ENCODE results near the gene SERPINE1.

The SERPINE1 gene

DNA sequence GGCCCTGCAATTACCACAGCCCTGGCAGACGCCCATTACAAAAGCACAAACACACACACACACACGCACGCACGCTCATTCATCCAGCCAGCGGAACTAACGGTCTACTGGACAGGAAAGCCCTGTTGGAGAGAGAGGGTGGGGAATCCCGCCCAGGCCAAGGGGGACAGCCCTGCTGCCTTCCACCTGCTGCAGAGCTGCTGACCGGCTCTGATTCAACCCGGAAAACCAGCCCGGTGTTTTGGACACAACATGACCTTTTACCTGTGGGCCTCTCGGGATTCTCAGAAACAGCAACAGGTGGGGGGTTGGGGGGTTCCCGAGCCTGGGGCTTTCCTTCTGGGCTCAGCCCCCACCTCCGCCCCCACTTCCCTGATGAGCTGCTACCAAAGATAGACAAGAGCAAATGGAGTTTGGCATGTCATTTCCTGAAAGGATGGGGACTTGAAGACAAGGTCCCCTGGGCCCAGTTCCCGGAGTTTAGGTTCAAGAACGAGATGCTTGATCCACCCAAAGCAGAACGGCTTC, 18.5 kb upstream of the SERPINE1 start:
- H3K79me2 ChIP-seq (ENCODE audit: insufficient read depth, low read length), result no peaks in the 10 kb centered on the region
- no peaks in the 10 kb centered on the region for H3K36me3 ChIP-seq (ENCODE audit: low read length)
- no peak overlapping the region for H3K9ac ChIP-seq (ENCODE audit: low read length)
- H4K20me1 ChIP-seq (ENCODE audit: low read depth, low read length), result no peaks in the 10 kb centered on the region
- H3K27me3 ChIP-seq (ENCODE audit: low read length), result no peaks in the 10 kb centered on the region
- H3K4me3 ChIP-seq (ENCODE audit: insufficient read depth, low read length, poor library complexity, severe bottlenecking), result no peak overlapping the region
- no peaks in the 10 kb centered on the region for H3K9me3 ChIP-seq (ENCODE audit: insufficient read depth, low read length)
- no peaks in the 10 kb centered on the region for H3K9me2 ChIP-seq (replicated peaks; ENCODE audit: insufficient read depth, low read length)
- H3F3A ChIP-seq (ENCODE audit: insufficient read depth), result no peaks in the 10 kb centered on the region
- no peak overlapping the region for H2AFZ ChIP-seq (ENCODE audit: low read depth, low read length, severe bottlenecking)
- TF ChIP-seq EZH2phosphoT487 (conservative IDR thresholded peaks at IDR 0.05; ENCODE audit: low read length), result no peak
- H3K4me2 ChIP-seq (ENCODE audit: low read depth, low read length, poor library complexity, severe bottlenecking), result no peak overlapping the region
- H3K27ac ChIP-seq (ENCODE audit: low read depth, low read length), result no peak overlapping the region

DNA sequence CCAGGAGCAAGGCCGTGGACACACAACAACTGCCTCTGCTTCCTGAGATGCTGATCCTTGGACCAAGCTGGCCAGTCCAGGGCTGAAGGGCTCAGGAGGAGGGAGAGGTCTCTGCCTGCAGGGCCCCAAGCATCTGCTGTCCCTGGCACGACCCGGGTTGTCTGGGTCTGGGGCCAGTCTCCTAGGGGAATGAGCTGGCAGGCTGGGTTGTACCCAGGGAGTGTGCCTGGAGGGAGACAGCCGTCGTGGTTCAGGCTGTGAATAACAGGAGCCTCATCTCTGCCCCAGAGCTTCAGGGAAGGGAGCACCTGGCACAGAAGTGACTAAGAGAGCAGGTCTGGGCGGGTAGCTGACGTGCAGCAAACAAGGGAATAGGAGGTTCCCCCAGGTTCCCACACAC, 17.9 kb upstream of the SERPINE1 start:
- Histone ChIP-seq H3K9me3 (ENCODE audit: insufficient read depth, low read length) (no peaks in the 10 kb centered on the region), H3K27ac (ENCODE audit: low read depth, low read length) (no peak overlapping the region), H3K79me2 (ENCODE audit: insufficient read depth, low read length) (no peaks in the 10 kb centered on the region), H4K20me1 (ENCODE audit: low read depth, low read length) (no peaks in the 10 kb centered on the region), H3K9me2 (replicated peaks; ENCODE audit: insufficient read depth, low read length) (no peaks in the 10 kb centered on the region), H3K4me2 (ENCODE audit: low read depth, low read length, poor library complexity, severe bottlenecking) (no peak overlapping the region), H2AFZ (ENCODE audit: low read depth, low read length, severe bottlenecking) (no peak overlapping the region), H3K4me3 (ENCODE audit: insufficient read depth, low read length, poor library complexity, severe bottlenecking) (no peak overlapping the region), H3K27me3 (ENCODE audit: low read length) (no peaks in the 10 kb centered on the region), H3K9ac (ENCODE audit: low read length) (no peak overlapping the region), H3K36me3 (ENCODE audit: low read length) (no peaks in the 10 kb centered on the region), H3F3A (ENCODE audit: insufficient read depth) (no peaks in the 10 kb centered on the region)
- TF ChIP-seq, protein P1, sequence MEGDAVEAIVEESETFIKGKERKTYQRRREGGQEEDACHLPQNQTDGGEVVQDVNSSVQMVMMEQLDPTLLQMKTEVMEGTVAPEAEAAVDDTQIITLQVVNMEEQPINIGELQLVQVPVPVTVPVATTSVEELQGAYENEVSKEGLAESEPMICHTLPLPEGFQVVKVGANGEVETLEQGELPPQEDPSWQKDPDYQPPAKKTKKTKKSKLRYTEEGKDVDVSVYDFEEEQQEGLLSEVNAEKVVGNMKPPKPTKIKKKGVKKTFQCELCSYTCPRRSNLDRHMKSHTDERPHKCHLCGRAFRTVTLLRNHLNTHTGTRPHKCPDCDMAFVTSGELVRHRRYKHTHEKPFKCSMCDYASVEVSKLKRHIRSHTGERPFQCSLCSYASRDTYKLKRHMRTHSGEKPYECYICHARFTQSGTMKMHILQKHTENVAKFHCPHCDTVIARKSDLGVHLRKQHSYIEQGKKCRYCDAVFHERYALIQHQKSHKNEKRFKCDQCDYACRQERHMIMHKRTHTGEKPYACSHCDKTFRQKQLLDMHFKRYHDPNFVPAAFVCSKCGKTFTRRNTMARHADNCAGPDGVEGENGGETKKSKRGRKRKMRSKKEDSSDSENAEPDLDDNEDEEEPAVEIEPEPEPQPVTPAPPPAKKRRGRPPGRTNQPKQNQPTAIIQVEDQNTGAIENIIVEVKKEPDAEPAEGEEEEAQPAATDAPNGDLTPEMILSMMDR (IDR thresholded peaks at IDR 0.05; ENCODE audit: insufficient read depth, low read length, poor library complexity, severe bottlenecking), result no peak
- TF ChIP-seq EZH2phosphoT487 (conservative IDR thresholded peaks at IDR 0.05; ENCODE audit: low read length), result no peak

DNA sequence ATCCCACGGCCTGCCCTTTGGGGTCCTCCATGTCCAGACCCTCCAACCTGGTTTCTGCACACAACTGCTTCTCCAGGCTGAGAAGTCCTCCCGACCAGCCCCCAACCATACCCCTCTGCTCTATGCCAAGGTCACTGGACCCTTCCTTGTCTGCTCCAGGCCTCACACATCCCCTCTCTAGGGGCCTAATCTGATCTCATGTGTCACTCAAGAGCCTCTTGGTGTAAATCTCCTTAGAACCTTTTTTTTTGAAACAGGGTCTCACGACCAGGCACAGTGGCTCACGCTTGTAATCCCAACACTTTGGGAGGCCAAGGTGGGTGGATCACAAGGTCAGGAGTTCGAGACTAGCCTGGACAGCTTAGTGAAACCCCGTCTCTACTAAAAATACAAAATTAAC, 17.5 kb upstream of the SERPINE1 start:
- Histone ChIP-seq H3F3A (ENCODE audit: insufficient read depth) (no peaks in the 10 kb centered on the region), H3K79me2 (ENCODE audit: insufficient read depth, low read length) (no peaks in the 10 kb centered on the region), H3K27ac (ENCODE audit: low read depth, low read length) (no peak overlapping the region), H3K9ac (ENCODE audit: low read length) (no peak overlapping the region), H3K27me3 (ENCODE audit: low read length) (no peaks in the 10 kb centered on the region), H4K20me1 (ENCODE audit: low read depth, low read length) (no peaks in the 10 kb centered on the region), H2AFZ (ENCODE audit: low read depth, low read length, severe bottlenecking) (no peak overlapping the region), H3K4me3 (ENCODE audit: insufficient read depth, low read length, poor library complexity, severe bottlenecking) (no peak overlapping the region), H3K9me3 (ENCODE audit: insufficient read depth, low read length) (no peaks in the 10 kb centered on the region), H3K36me3 (ENCODE audit: low read length) (no peaks in the 10 kb centered on the region), H3K4me2 (ENCODE audit: low read depth, low read length, poor library complexity, severe bottlenecking) (no peak overlapping the region), H3K9me2 (replicated peaks; ENCODE audit: insufficient read depth, low read length) (no peaks in the 10 kb centered on the region)
- TF ChIP-seq EZH2phosphoT487 (conservative IDR thresholded peaks at IDR 0.05; ENCODE audit: low read length), result no peak
- TF ChIP-seq, protein P1 (IDR thresholded peaks at IDR 0.05; ENCODE audit: insufficient read depth, low read length, poor library complexity, severe bottlenecking), result no peak

DNA sequence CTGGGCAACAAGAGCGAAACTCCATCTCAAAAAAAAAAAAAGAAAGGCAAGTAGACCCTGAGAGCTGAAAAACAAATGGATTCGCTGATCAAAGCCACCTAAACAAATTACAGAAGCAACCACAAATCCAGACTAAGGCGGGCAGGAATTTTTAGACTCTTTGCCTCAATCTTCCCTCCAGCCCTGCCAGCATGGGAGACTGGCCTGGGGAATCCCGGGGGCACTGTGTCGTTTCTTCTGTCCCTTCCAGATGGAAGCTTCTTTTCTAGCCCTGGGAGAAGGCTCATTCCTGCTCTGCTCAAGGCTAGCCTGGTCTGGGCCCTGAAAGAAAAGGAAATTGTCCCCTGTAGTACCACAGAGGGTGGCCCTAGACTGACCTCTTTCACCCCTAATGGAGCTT, 15.6 kb upstream of the SERPINE1 start:
- H3K79me2 ChIP-seq (ENCODE audit: insufficient read depth, low read length), result no peaks in the 10 kb centered on the region
- H3K27ac ChIP-seq (ENCODE audit: low read depth, low read length), result no peak overlapping the region
- no peak overlapping the region for H3K4me2 ChIP-seq (ENCODE audit: low read depth, low read length, poor library complexity, severe bottlenecking)
- no peaks in the 10 kb centered on the region for H3K27me3 ChIP-seq (ENCODE audit: low read length)
- no peaks in the 10 kb centered on the region for H3K36me3 ChIP-seq (ENCODE audit: low read length)
- H3F3A ChIP-seq (ENCODE audit: insufficient read depth), result no peaks in the 10 kb centered on the region
- H4K20me1 ChIP-seq (ENCODE audit: low read depth, low read length), result no peaks in the 10 kb centered on the region
- H3K9me3 ChIP-seq (ENCODE audit: insufficient read depth, low read length), result no peaks in the 10 kb centered on the region
- no peaks in the 10 kb centered on the region for H3K9me2 ChIP-seq (replicated peaks; ENCODE audit: insufficient read depth, low read length)
- TF ChIP-seq, protein P1 (IDR thresholded peaks at IDR 0.05; ENCODE audit: insufficient read depth, low read length, poor library complexity, severe bottlenecking), result no peak
- no peak for TF ChIP-seq EZH2phosphoT487 (conservative IDR thresholded peaks at IDR 0.05; ENCODE audit: low read length)
- no peak overlapping the region for H3K9ac ChIP-seq (ENCODE audit: low read length)
- H3K4me3 ChIP-seq (ENCODE audit: insufficient read depth, low read length, poor library complexity, severe bottlenecking), result no peak overlapping the region
- H2AFZ ChIP-seq (ENCODE audit: low read depth, low read length, severe bottlenecking), result no peak overlapping the region

Measured in SU-DHL-6 (cell line).